Karpas-422 (cell line): Measurements from ENCODE around the gene SHISA5. TPM values are rescaled to one million over a fixed set of nuclear protein-coding genes. Genes with fewer than 3 reads are reported as not detected.

Source experiments
- DNase-seq: peaks from one replicate; pipeline ENCODE4 v3.0.0-alpha.2; 2015
- H2AFZ ChIP-seq: fragments of 200-600 bp; sonication (generic); 2 replicates; pipeline ENCODE4 v1.6.1; 2014; ENCODE audit warnings: antibody characterized with exemption, low read length, mixed read lengths
- H3K27ac ChIP-seq: fragments of 200-600 bp; sonication (generic); 2 replicates; pipeline ENCODE4 v1.5.1; 2014; ENCODE audit warnings: mild to moderate bottlenecking, low read length, moderate library complexity
- H3K27me3 ChIP-seq: fragments of 200-600 bp; sonication (generic); 2 replicates; pipeline ENCODE4 v1.6.1; 2014; ENCODE audit warnings: low read length, mixed read lengths
- H3K36me3 ChIP-seq: fragments of 200-600 bp; sonication (generic); 2 replicates; pipeline ENCODE4 v1.6.1; 2014; ENCODE audit warnings: low read length, mixed read lengths; ENCODE audit not compliant: insufficient read depth
- H3K4me1 ChIP-seq: fragments of 200-600 bp; sonication (generic); 2 replicates; pipeline ENCODE4 v1.6.1; 2014; ENCODE audit warnings: mild to moderate bottlenecking, low read length, mixed read lengths
- H3K4me2 ChIP-seq: fragments of 200-600 bp; sonication (generic); 2 replicates; pipeline ENCODE4 v1.6.1; 2014; ENCODE audit warnings: low read length, low read depth, mild to moderate bottlenecking; ENCODE audit not compliant: poor library complexity, severe bottlenecking
- H3K4me3 ChIP-seq: fragments of 200-600 bp; sonication (generic); 2 replicates; pipeline ENCODE4 v1.5.1; 2014; ENCODE audit warnings: mild to moderate bottlenecking, antibody characterized with exemption, low read length, mixed read lengths
- H3K79me2 ChIP-seq: fragments of 200-600 bp; sonication (generic); 2 replicates; pipeline ENCODE4 v1.6.1; 2014; ENCODE audit warnings: mild to moderate bottlenecking, low read length, mixed read lengths
- H3K9ac ChIP-seq: fragments of 200-600 bp; sonication (generic); 2 replicates; pipeline ENCODE4 v1.6.0; 2014; ENCODE audit warnings: low read length
- H3K9me2 ChIP-seq: fragments of 200-600 bp; sonication (generic), shearing (Covaris generic); replicated peaks from 2 replicates; pipeline ENCODE4 v1.6.0; 2014; ENCODE audit warnings: mild to moderate bottlenecking, low read length, moderate library complexity; ENCODE audit not compliant: insufficient read depth
- H3K9me3 ChIP-seq: fragments of 300-700, 200-600 bp; sonication (generic); 2 replicates; pipeline ENCODE4 v1.6.1; 2014; ENCODE audit warnings: low read length, mixed read lengths
- H4K20me1 ChIP-seq: fragments of 200-600 bp; sonication (generic); 2 replicates; pipeline ENCODE4 v1.6.1; 2014; ENCODE audit warnings: mild to moderate bottlenecking, antibody characterized with exemption, low read length, low read depth; ENCODE audit not compliant: insufficient read depth
- total RNA-seq: library from RNA; depleted of rRNA; stranded (reverse); fragments of >200 nt; shearing (Covaris generic); gene quantifications from 2 replicates; pipeline ENCODE4 v1.2.3, GENCODE V29; 2014; ENCODE audit warnings: low replicate concordance

Gene SHISA5
- total RNA-seq, 1 experiment from 2014 or later, result 149 TPM

- Histone ChIP-seq H3K4me3 (peak overlapping the region; percentile 79), H3K27ac (peak overlapping the region; percentile 86), H3K9ac (peak overlapping the region; percentile 86)
Measured at GRCh38 chr3:48472923-48473616, 30.9 kb downstream of the SHISA5 start.

GRCh38 chr3:48472673-48472922 lies 31.4 kb downstream of the SHISA5 start:
- Histone ChIP-seq H3K27ac (peak overlapping the region; percentile 86), H3K9ac (peak overlapping the region; percentile 86), H3K4me1 (peaks cover 57% of the 10 kb centered on the region), H4K20me1 (peaks cover 3% of the 10 kb centered on the region; the same call in 1 of the 2 replicates), H3K9me2 (no peaks in the 10 kb centered on the region), H3K9me3 (no peaks in the 10 kb centered on the region), H3K27me3 (no peaks in the 10 kb centered on the region), H2AFZ (peak overlapping the region; percentile 60; the same call in 1 of the 2 replicates), H3K4me2 (peak overlapping the region; percentile 73), H3K79me2 (peaks cover 50% of the 10 kb centered on the region), H3K4me3 (peak overlapping the region; percentile 79), H3K36me3 (peaks cover 15% of the 10 kb centered on the region)
- no peak for DNase-seq

More at GRCh38 chr3:48472923-48473616, 30.9 kb downstream of the SHISA5 start:
- peak; percentile 99 for DNase-seq
- Histone ChIP-seq H3K9me2 (no peaks in the 10 kb centered on the region), H3K4me1 (peaks cover 52% of the 10 kb centered on the region), H3K27me3 (no peaks in the 10 kb centered on the region), H4K20me1 (peaks cover 2% of the 10 kb centered on the region; the same call in 1 of the 2 replicates), H3K79me2 (peaks cover 45% of the 10 kb centered on the region), H3K36me3 (peaks cover 10% of the 10 kb centered on the region), H3K9me3 (no peaks in the 10 kb centered on the region), H2AFZ (peak overlapping the region; percentile 60; the same call in 1 of the 2 replicates), H3K4me2 (peak overlapping the region; percentile 73)

GRCh38 chr3:48470286-48470685 lies 33.7 kb downstream of the SHISA5 start:
- Histone ChIP-seq H2AFZ (no peak overlapping the region), H3K4me1 (peaks cover 71% of the 10 kb centered on the region), H4K20me1 (peaks cover 11% of the 10 kb centered on the region; the same call in 1 of the 2 replicates), H3K9ac (peak overlapping the region; percentile 47), H3K9me2 (no peaks in the 10 kb centered on the region), H3K9me3 (no peaks in the 10 kb centered on the region), H3K36me3 (peaks cover 22% of the 10 kb centered on the region), H3K4me3 (no peak overlapping the region; the same call in 1 of the 2 replicates), H3K4me2 (peak overlapping the region; percentile 41), H3K79me2 (peaks cover 65% of the 10 kb centered on the region), H3K27me3 (no peaks in the 10 kb centered on the region), H3K27ac (peak overlapping the region; percentile 53)
- no peak for DNase-seq

DNA sequence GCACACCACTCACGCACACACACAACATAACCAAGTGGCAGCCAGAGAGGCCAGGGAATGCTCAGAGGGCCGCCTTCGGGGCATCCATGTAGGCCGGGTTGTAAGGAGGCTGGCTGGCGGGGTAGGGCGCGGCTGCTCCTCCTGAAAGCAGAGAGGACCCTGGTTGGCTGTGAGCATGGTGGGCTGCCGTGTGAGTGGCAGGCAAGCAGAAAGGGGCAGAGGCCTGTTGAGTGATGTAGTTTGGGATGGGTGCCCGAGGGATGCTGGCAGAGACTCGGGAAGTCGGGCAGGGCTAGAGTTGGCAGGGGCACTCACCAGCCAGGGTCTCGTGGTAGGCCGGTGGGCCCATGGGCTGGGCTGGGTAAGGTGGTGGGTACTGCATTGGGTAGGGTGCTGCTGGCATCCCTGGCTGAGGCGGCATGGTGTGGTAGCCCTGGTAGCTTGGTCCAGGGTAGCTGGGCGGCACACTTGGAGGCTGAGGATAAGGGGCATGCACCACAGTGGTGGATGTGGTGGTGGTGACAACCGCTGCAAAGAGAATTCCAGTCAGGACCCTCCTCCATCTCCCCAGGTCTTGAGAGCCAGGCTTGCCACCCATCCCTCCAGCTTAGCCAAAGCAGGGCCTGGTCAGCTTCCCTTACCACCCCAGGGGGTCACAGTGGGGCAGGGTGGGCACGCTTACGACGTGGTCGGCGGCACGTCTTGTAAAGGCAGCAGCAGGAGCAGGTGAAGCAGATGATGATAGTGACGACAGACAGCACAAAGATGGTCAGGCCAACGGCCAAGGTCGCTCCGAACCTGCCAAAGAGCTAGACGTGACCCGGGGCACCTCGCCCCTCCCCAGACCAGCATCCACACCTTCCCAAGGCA lies 34.7 kb downstream of the SHISA5 start:
- H3K9ac ChIP-seq, result no peak overlapping the region

GRCh38 chr3:48468329-48468731 lies 35.6 kb downstream of the SHISA5 start:
- Histone ChIP-seq H3K79me2 (peaks cover 65% of the 10 kb centered on the region), H4K20me1 (peaks cover 11% of the 10 kb centered on the region; the same call in 1 of the 2 replicates), H3K4me3 (peak overlapping the region; percentile 92; the same call in 1 of the 2 replicates), H3K27me3 (no peaks in the 10 kb centered on the region), H3K9ac (peak overlapping the region; percentile 90), H3K9me3 (no peaks in the 10 kb centered on the region), H3K4me2 (peak overlapping the region; percentile 81), H2AFZ (no peak overlapping the region), H3K36me3 (peaks cover 22% of the 10 kb centered on the region), H3K27ac (peak overlapping the region; percentile 75), H3K9me2 (no peaks in the 10 kb centered on the region), H3K4me1 (peaks cover 69% of the 10 kb centered on the region)
- DNase-seq, result peak; percentile 40

More for the DNA sequence above, 34.7 kb downstream of the SHISA5 start:
- peak overlapping the region; percentile 53; the same call in 1 of the 2 replicates for H3K27ac ChIP-seq
- H3K79me2 ChIP-seq, result peaks cover 65% of the 10 kb centered on the region
- H3K4me3 ChIP-seq, result no peak overlapping the region
- H3K4me1 ChIP-seq, result peaks cover 72% of the 10 kb centered on the region
- H3K4me2 ChIP-seq, result peak overlapping the region; percentile 81
- H3K9me3 ChIP-seq, result no peaks in the 10 kb centered on the region
- H3K36me3 ChIP-seq, result peaks cover 22% of the 10 kb centered on the region
- H3K27me3 ChIP-seq, result no peaks in the 10 kb centered on the region
- peak; percentile 48 for DNase-seq
- H3K9me2 ChIP-seq, result no peaks in the 10 kb centered on the region
- H2AFZ ChIP-seq, result no peak overlapping the region
- H4K20me1 ChIP-seq, result peaks cover 11% of the 10 kb centered on the region; the same call in 1 of the 2 replicates

DNA sequence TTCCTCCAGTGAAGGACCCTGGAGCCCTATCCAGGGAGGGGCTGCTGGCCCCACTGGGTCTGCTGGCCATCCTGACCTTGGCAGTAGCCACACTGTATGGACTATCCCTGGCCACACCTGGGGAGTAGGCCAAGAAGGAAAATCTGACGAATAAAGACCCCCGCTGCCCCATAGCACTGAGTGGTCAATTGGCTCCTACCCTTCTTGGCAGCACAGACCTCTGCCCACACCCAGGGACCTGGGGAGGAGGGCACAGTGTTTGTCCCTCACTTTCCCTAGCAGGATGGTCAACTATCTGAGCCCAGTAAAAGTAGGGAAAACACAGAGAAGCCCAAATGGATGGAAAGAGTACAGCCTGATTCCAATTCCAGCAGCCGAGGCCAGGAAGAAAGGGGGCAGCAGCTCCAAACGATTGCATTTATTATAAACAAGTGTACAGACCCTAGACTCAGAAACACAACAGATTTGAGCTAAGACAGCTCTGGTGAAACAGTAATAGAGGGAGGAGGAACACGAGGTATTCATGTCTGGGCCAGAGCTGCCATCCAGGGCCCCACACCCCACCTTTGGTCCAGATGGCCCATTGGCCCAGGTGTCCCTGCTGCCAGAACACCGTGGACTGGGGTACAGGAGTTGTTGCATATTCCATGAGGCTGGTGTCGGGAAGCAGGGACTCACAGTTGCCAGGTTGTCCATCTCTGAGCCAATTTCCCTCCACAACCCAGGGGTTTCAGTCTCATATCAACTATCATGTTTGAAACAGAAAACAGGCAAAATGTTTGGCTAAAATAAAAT lies 36.3 kb downstream of the SHISA5 start:
- H3K9ac ChIP-seq, result peak overlapping the region; percentile 90
- no peaks in the 10 kb centered on the region for H3K9me2 ChIP-seq
- DNase-seq, result peak; percentile 51
- H3K27ac ChIP-seq, result peak overlapping the region; percentile 75
- H3K4me1 ChIP-seq, result peaks cover 66% of the 10 kb centered on the region
- H4K20me1 ChIP-seq, result peaks cover 11% of the 10 kb centered on the region; the same call in 1 of the 2 replicates
- no peak overlapping the region for H2AFZ ChIP-seq
- no peaks in the 10 kb centered on the region for H3K27me3 ChIP-seq
- peak overlapping the region; percentile 92 for H3K4me3 ChIP-seq
- peaks cover 64% of the 10 kb centered on the region for H3K79me2 ChIP-seq
- peaks cover 22% of the 10 kb centered on the region for H3K36me3 ChIP-seq
- no peaks in the 10 kb centered on the region for H3K9me3 ChIP-seq
- H3K4me2 ChIP-seq, result peak overlapping the region; percentile 81

DNA sequence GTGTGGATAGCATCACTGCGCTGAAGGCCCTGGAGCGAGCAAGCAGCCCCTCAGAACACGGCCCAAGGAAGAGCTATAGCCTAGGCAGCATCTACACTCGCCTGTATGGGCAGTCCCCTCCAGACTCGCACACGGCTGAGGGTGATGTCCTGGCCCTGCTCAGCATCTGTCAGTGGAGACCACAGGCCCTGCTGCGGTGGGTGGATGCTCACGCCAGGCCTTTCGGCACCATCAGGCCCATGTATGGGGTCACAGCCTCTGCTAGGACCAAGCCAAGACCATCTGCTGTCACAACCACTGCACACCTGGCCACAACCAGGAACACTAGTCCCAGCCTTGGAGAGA lies 36.9 kb downstream of the SHISA5 start:
- Histone ChIP-seq H3K4me3 (peak overlapping the region; percentile 92), H3K79me2 (peaks cover 58% of the 10 kb centered on the region), H3K4me2 (peak overlapping the region; percentile 81), H3K27ac (peak overlapping the region; percentile 75), H3K9ac (peak overlapping the region; percentile 90), H3K36me3 (peaks cover 22% of the 10 kb centered on the region), H3K9me3 (no peaks in the 10 kb centered on the region), H3K27me3 (no peaks in the 10 kb centered on the region), H3K4me1 (peaks cover 62% of the 10 kb centered on the region), H4K20me1 (peaks cover 11% of the 10 kb centered on the region; the same call in 1 of the 2 replicates), H2AFZ (no peak overlapping the region), H3K9me2 (no peaks in the 10 kb centered on the region)
- no peak for DNase-seq
